Lower leg skin (tissue), 3 donors: ENCODE measurements around the gene ERC2.

ENCODE experiments used
- POLR2A ChIP-seq, 2 donors: fragments of 450-650 bp; IDR thresholded peaks; one replicate each; pipeline ENCODE4 v1.6.1; 2016 to 2017; ENCODE audit warnings: antibody characterized with exemption in 2 of 2, mild to moderate bottlenecking in 1 of 2, moderate library complexity in 1 of 2
- TF ChIP-seq, protein P1 (sequence below), 3 donors: fragments of 450-650 bp; IDR thresholded peaks; one replicate each; pipeline ENCODE4 v1.5.1; 2016; ENCODE audit warnings: antibody characterized with exemption in 3 of 3, mild to moderate bottlenecking in 3 of 3, moderate library complexity in 2 of 3

DNA sequence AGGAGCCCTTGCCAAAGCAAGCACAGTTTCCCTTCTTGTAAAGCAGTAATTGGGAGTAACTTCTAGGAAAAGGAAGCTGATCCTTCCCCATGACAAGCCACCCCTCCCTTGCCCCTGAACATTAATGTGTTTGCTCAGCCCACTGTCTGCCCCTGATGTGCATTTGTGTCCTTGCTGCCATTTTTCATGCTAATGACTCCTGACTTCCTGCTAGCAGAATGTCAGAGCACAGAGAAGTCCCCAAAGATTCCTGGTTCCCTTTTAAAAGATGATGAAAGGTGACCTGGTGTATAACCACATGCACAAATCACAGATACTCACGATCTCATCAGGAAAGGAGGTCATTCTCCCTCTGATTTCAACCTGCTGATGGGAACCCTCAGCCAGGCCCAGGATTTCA is 936.9 kb downstream of the ERC2 start:
- TF ChIP-seq, protein P1, sequence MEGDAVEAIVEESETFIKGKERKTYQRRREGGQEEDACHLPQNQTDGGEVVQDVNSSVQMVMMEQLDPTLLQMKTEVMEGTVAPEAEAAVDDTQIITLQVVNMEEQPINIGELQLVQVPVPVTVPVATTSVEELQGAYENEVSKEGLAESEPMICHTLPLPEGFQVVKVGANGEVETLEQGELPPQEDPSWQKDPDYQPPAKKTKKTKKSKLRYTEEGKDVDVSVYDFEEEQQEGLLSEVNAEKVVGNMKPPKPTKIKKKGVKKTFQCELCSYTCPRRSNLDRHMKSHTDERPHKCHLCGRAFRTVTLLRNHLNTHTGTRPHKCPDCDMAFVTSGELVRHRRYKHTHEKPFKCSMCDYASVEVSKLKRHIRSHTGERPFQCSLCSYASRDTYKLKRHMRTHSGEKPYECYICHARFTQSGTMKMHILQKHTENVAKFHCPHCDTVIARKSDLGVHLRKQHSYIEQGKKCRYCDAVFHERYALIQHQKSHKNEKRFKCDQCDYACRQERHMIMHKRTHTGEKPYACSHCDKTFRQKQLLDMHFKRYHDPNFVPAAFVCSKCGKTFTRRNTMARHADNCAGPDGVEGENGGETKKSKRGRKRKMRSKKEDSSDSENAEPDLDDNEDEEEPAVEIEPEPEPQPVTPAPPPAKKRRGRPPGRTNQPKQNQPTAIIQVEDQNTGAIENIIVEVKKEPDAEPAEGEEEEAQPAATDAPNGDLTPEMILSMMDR (IDR thresholded peaks at IDR 0.05), result no peak
- TF ChIP-seq POLR2A (IDR thresholded peaks at IDR 0.05), result no peak
